ENCODE measurements around the gene SPIC.

The SPIC gene

GRCh38 chr12:101536069-101536674 lies 61.0 kb downstream of the SPIC start:
- no peak for DNase-seq (ENCODE audit: low spot score)
